ENCODE measurements around the gene GATAD1.

DNA sequence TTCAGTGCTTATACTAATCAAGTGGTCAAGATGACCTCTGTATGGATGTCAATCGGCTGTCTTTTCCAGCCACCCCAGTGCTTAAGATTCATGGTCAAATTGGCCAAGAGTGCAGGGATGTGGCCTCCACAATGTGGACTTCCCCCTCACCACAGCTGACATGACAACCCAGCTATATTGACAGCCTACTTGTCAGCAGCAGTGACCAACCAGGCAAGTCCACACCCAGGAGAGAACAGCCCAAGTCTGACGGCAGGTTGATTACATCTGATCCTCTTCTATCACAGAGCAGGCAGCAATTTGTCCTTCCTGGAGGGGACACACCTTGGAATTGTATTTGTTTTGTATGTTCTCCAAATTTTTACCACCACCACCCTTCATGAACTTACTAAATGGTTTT, 38.7 kb downstream of the GATAD1 start:
- TF ChIP-seq, protein P1, sequence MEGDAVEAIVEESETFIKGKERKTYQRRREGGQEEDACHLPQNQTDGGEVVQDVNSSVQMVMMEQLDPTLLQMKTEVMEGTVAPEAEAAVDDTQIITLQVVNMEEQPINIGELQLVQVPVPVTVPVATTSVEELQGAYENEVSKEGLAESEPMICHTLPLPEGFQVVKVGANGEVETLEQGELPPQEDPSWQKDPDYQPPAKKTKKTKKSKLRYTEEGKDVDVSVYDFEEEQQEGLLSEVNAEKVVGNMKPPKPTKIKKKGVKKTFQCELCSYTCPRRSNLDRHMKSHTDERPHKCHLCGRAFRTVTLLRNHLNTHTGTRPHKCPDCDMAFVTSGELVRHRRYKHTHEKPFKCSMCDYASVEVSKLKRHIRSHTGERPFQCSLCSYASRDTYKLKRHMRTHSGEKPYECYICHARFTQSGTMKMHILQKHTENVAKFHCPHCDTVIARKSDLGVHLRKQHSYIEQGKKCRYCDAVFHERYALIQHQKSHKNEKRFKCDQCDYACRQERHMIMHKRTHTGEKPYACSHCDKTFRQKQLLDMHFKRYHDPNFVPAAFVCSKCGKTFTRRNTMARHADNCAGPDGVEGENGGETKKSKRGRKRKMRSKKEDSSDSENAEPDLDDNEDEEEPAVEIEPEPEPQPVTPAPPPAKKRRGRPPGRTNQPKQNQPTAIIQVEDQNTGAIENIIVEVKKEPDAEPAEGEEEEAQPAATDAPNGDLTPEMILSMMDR (conservative IDR thresholded peaks at IDR 0.05 in 1 of 2, IDR thresholded peaks at IDR 0.05 in 1 of 2; ENCODE audit: extremely low read depth in 1 of 2, insufficient read depth in 1 of 2, low read depth in 1 of 2, low read length in 2 of 2): no peak
- no peak for TF ChIP-seq EZH2 (IDR thresholded peaks at IDR 0.05; ENCODE audit: borderline replicate concordance, low read length)
